HEK293 (cell line): ENCODE results near the gene CASTOR2.

ENCODE experiments used
- CTCF ChIA-PET: fragments of 350-600 bp; formaldehyde crosslinking; extraction: SDS; loops from one replicate; lab custom pipeline; 2021; ENCODE audit warnings: antibody characterized with exemption; lab: Yijun Ruan, JAX
- POLR2A ChIA-PET: fragments of 300-600 bp; formaldehyde crosslinking; extraction: SDS; loops from one replicate; lab custom pipeline; 2020; ENCODE audit warnings: antibody characterized with exemption, inconsistent platforms; lab: Yijun Ruan, JAX
- H3K27ac ChIP-seq: fragments of 200-500 bp; sonication (Bioruptor generic); 2 replicates; pipeline ENCODE4 v1.5.1; 2014; ENCODE audit warnings: low read depth, low read length, control low read depth, inconsistent platforms; ENCODE audit errors: extremely low read depth
- H3K36me3 ChIP-seq, 2 experiments: fragments of 200-500 bp in 1 of 2; sonication (Bioruptor generic) in 1 of 2; 1 replicate in 1 of 2; 2 replicates in 1 of 2; pipeline ENCODE4 v1.5.1; 2014 to 2017; ENCODE audit warnings: inconsistent platforms in 2 of 2, low read length in 2 of 2; ENCODE audit not compliant: control insufficient read depth in 2 of 2, insufficient read depth in 1 of 2
- H3K4me1 ChIP-seq: fragments of 200-500 bp; sonication (Bioruptor generic); 2 replicates; pipeline ENCODE4 v1.5.1; 2014; ENCODE audit warnings: mild to moderate bottlenecking, low read length, inconsistent platforms; ENCODE audit not compliant: control insufficient read depth, insufficient read depth
- H3K4me3 ChIP-seq: 2 replicates; pipeline ENCODE4 v1.5.1; 2011; ENCODE audit warnings: low read depth, mild to moderate bottlenecking, control low read depth, low read length, moderate library complexity
- H3K9me3 ChIP-seq: fragments of 200-500 bp; sonication (Bioruptor generic); 2 replicates; pipeline ENCODE4 v1.5.1; 2014; ENCODE audit warnings: low read depth, low read length, inconsistent platforms; ENCODE audit not compliant: control insufficient read depth, insufficient read depth
- BCL6B ChIP-seq: fragments of 450-650 bp; formaldehyde crosslinking; IDR thresholded peaks from 2 replicates; pipeline ENCODE4 v1.5.1; 2017; ENCODE audit warnings: missing biosample characterization, missing genetic modification characterization
- ELK4 ChIP-seq: IDR thresholded peaks from 2 replicates; pipeline ENCODE4 v1.6.1; 2011; ENCODE audit warnings: mild to moderate bottlenecking, low read depth, low read length, borderline replicate concordance
- MZF1 ChIP-seq: fragments of 450-650 bp; formaldehyde crosslinking; IDR thresholded peaks from 2 replicates; pipeline ENCODE4 v1.5.1; 2017; ENCODE audit warnings: missing biosample characterization, missing genetic modification characterization, borderline replicate concordance
- YY1 ChIP-seq: fragments of 450-650 bp; formaldehyde crosslinking; IDR thresholded peaks from 2 replicates; pipeline ENCODE4 v1.5.1; 2018; ENCODE audit warnings: missing biosample characterization, missing genetic modification characterization
- ZNF146 ChIP-seq: fragments of 450-650 bp; formaldehyde crosslinking; IDR thresholded peaks from 2 replicates; pipeline ENCODE4 v1.5.1; 2016; ENCODE audit warnings: missing biosample characterization, missing genetic modification characterization
- ZNF214 ChIP-seq: fragments of 450-650 bp; formaldehyde crosslinking; IDR thresholded peaks from 2 replicates; pipeline ENCODE4 v1.5.1; 2017; ENCODE audit warnings: missing biosample characterization, mild to moderate bottlenecking, missing genetic modification characterization, borderline replicate concordance
- ZNF221 ChIP-seq: fragments of 450-650 bp; formaldehyde crosslinking; IDR thresholded peaks from 2 replicates; pipeline ENCODE4 v1.5.1; 2017; ENCODE audit warnings: missing biosample characterization, missing genetic modification characterization, borderline replicate concordance
- ZNF223 ChIP-seq: fragments of 450-650 bp; formaldehyde crosslinking; IDR thresholded peaks from 2 replicates; pipeline ENCODE4 v1.5.1; 2016; ENCODE audit warnings: missing biosample characterization, missing genetic modification characterization
- ZNF324 ChIP-seq: fragments of 450-650 bp; formaldehyde crosslinking; IDR thresholded peaks from 2 replicates; pipeline ENCODE4 v1.5.1; 2016; ENCODE audit warnings: missing biosample characterization, missing genetic modification characterization
- ZNF350 ChIP-seq: fragments of 450-650 bp; formaldehyde crosslinking; IDR thresholded peaks from 2 replicates; pipeline ENCODE4 v1.5.0; 2017; ENCODE audit warnings: missing biosample characterization, mild to moderate bottlenecking, missing genetic modification characterization
- ZNF404 ChIP-seq: fragments of 450-650 bp; formaldehyde crosslinking; IDR thresholded peaks from 2 replicates; pipeline ENCODE4 v1.5.1; 2017; ENCODE audit warnings: missing biosample characterization, missing genetic modification characterization
- ZNF416 ChIP-seq: fragments of 450-650 bp; formaldehyde crosslinking; IDR thresholded peaks from 2 replicates; pipeline ENCODE4 v1.5.1; 2016; ENCODE audit warnings: missing biosample characterization, missing genetic modification characterization
- ZNF423 ChIP-seq: fragments of 450-650 bp; formaldehyde crosslinking; IDR thresholded peaks from 2 replicates; pipeline ENCODE4 v1.5.1; 2016; ENCODE audit warnings: missing biosample characterization, missing genetic modification characterization
- ZNF530 ChIP-seq: fragments of 450-650 bp; formaldehyde crosslinking; IDR thresholded peaks from 2 replicates; pipeline ENCODE4 v1.5.1; 2016; ENCODE audit warnings: low read depth, missing biosample characterization, missing genetic modification characterization
- ZNF658 ChIP-seq: fragments of 450-650 bp; formaldehyde crosslinking; IDR thresholded peaks from 2 replicates; pipeline ENCODE4; 2016; ENCODE audit warnings: missing biosample characterization, missing genetic modification characterization
- ZNF677 ChIP-seq: fragments of 450-650 bp; IDR thresholded peaks from 2 replicates; pipeline ENCODE4 v1.5.0; 2018; ENCODE audit warnings: missing biosample characterization, mild to moderate bottlenecking, missing genetic modification characterization, moderate library complexity
- TF ChIP-seq, protein P1 (sequence below): fragments of 450-650 bp; formaldehyde crosslinking; IDR thresholded peaks from 2 replicates; pipeline ENCODE4 v1.5.1; 2016; ENCODE audit warnings: missing biosample characterization, missing genetic modification characterization
- TF ChIP-seq, protein P2 (sequence below): fragments of 450-650 bp; formaldehyde crosslinking; IDR thresholded peaks from 2 replicates; pipeline ENCODE4 v1.5.1; 2016; ENCODE audit warnings: missing biosample characterization, missing genetic modification characterization

CASTOR2 gene

GRCh38 chr7:75045881-75046280 lies 81.4 kb downstream of the CASTOR2 start (continued):
- TF ChIP-seq, protein P1, sequence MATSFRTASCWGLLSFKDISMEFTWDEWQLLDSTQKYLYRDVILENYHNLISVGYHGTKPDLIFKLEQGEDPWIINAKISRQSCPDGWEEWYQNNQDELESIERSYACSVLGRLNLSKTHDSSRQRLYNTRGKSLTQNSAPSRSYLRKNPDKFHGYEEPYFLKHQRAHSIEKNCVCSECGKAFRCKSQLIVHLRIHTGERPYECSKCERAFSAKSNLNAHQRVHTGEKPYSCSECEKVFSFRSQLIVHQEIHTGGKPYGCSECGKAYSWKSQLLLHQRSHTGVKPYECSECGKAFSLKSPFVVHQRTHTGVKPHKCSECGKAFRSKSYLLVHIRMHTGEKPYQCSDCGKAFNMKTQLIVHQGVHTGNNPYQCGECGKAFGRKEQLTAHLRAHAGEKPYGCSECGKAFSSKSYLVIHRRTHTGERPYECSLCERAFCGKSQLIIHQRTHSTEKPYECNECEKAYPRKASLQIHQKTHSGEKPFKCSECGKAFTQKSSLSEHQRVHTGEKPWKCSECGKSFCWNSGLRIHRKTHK (tag by site-specific recombination): no peak
- TF ChIP-seq ZNF214 (tag by site-specific recombination): no peak
- TF ChIP-seq MZF1 (tag by site-specific recombination): no peak

- Histone ChIP-seq H3K36me3 (peaks cover 10 to 44% of the 10 kb centered on the region in 2 experiments; a peak in 2 of 3 replicates), H3K4me3 (no peak overlapping the region), H3K4me1 (no peaks in the 10 kb centered on the region), H3K9me3 (no peaks in the 10 kb centered on the region), H3K27ac (no peak overlapping the region)
- no peak for TF ChIP-seq ELK4
- TF ChIP-seq ZNF416 (tag by site-specific recombination): no peak
- TF ChIP-seq ZNF677 (tag by site-specific recombination): no peak
- no peak for TF ChIP-seq ZNF658
- no peak for TF ChIP-seq ZNF223 (tag by site-specific recombination)
- TF ChIP-seq YY1 (tag by site-specific recombination): no peak
- no peak for TF ChIP-seq ZNF350
- no peak for TF ChIP-seq ZNF404 (tag by site-specific recombination)
- CTCF ChIA-PET: interaction anchor here (0.6 kb wide), 2 partner anchors 9 to 411 kb away, joined by 4 read pairs; no protein-coding TSS in a partner anchor
- POLR2A ChIA-PET: no interaction called here
These were observed 84.2 kb downstream of the CASTOR2 start for GRCh38 chr7:75048435-75049379.

- ChIA-PET CTCF (interaction anchor here (0.6 kb wide), 1 partner anchor 391 kb away, joined by 4 read pairs; no protein-coding TSS in a partner anchor), POLR2A (no interaction called here)
- H3K4me3 ChIP-seq: no peak overlapping the region
- H3K27ac ChIP-seq: no peak overlapping the region
- peaks cover 13 to 51% of the 10 kb centered on the region in 2 experiments; a peak in 2 of 3 replicates for H3K36me3 ChIP-seq
- TF ChIP-seq BCL6B (no peak), ZNF530 (no peak), ZNF423 (tag by site-specific recombination) (no peak), ZNF146 (tag by site-specific recombination) (no peak), ZNF324 (tag by site-specific recombination) (no peak), ZNF221 (tag by site-specific recombination) (no peak)
- TF ChIP-seq, protein P2, sequence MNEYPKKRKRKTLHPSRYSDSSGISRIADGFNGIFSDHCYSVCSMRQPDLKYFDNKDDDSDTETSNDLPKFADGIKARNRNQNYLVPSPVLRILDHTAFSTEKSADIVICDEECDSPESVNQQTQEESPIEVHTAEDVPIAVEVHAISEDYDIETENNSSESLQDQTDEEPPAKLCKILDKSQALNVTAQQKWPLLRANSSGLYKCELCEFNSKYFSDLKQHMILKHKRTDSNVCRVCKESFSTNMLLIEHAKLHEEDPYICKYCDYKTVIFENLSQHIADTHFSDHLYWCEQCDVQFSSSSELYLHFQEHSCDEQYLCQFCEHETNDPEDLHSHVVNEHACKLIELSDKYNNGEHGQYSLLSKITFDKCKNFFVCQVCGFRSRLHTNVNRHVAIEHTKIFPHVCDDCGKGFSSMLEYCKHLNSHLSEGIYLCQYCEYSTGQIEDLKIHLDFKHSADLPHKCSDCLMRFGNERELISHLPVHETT: no peak
- H3K9me3 ChIP-seq: no peaks in the 10 kb centered on the region
- no peaks in the 10 kb centered on the region for H3K4me1 ChIP-seq
These were observed 85.3 kb downstream of the CASTOR2 start for GRCh38 chr7:75049817-75050216.
